GM21528 (cell line): ENCODE measurements around the gene SPESP1.
"Not testable (repeated sequence)": the region's sequence is repeated elsewhere in the genome, so short reads cannot be mapped to it uniquely, and the experiment has no call there.

Source experiments
- ATAC-seq: cut with Tn5 transposase; IDR thresholded peaks from one replicate; pipeline ENCODE4 v1.9.1; 2021; ENCODE audit warnings: mild to moderate bottlenecking, moderate library complexity; ENCODE audit not compliant: unreplicated experiment, low FRiP score

SPESP1 gene

GRCh38 chr15:68958597-68958996, 28.3 kb downstream of the SPESP1 start:
- ATAC-seq: no peak

GRCh38 chr15:68962465-68962864, 32.1 kb downstream of the SPESP1 start:
- ATAC-seq: no peak

GRCh38 chr15:68963719-68964118, 33.4 kb downstream of the SPESP1 start:
- not testable (repeated sequence) for ATAC-seq

DNA sequence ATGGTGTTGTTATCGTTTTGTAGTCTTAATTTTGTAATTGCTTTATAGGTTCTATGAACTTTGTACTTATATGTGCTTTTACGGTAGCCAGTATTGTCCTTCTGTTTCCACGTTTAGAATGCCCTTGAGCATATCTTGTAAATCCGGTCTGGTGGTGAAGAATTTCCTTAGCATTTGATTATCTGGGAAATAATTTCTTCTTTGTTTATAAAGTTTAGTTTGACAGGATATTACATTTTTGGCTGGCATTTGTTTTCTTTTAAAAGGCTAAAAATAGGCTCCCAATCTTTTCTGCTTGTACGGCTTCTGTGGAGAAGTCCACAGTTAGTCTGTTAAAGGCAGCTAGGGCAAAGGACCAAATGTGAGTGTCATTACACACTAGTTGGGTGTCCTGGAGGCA, 36.7 kb downstream of the SPESP1 start:
- no peak for ATAC-seq

- no peak for ATAC-seq
Observed at GRCh38 chr15:68967948-68968347, 37.6 kb downstream of the SPESP1 start.

DNA sequence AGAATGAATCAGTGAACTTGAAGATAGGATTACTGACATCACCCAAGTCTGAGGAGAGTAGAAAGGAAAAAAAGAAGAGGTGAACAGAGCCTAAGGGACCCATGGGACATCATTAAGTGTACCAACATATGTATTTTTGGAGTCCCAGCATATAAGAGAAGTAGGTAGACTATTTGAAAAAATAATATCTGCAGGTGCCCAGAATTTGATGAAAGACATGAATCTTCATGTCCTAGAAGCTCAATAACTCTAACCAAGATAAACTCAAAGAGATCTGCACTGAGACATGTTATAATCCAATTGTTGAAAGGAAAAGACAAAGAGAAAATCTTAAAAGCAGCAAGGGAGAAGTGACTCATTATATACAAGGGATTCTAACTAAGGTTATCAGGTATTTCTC, 39.0 kb downstream of the SPESP1 start:
- ATAC-seq: no peak

DNA sequence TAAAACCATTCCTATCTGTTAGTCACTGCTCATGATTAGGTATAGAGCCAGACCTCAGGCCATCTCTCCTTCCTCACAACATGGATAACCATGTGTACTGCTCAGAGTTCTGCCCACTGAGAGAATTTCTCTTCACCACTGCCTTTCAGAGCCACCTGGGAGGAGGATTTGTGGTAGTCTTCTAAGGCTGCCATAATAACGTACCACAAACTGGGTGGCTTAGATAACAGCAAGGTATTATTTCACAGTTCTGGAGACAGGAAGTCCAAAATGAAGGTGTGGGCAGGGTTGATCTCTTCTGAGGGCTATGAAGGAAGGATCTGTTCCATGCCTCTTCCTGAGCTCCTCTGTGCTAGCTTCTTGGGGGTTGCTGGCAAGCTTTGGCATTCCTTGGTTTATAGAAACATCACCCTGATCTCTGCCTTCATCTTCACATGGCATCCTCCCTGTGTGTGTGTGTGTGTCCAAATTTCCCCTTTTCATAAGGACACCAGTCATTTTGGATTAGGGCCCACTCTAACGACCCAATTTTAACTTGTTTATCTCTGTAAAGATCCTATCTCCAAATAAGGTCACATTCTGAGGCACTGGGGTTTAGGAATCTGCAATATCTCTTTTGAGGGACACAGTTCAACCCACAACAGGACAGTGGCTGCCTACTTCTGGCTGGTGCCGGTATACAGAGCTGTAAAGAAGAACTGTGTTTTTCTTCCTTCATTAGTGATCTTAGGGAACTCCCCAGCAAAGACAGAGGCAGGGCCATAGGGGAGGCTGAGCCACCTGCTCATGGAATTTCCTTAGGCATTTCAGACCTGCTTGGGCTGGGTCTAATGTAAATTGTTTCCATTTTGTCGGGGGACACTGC, 42.1 kb downstream of the SPESP1 start:
- ATAC-seq: no peak

GRCh38 chr15:68975651-68976160, 45.4 kb downstream of the SPESP1 start:
- not testable (repeated sequence) for ATAC-seq

GRCh38 chr15:68977426-68977825, 47.1 kb downstream of the SPESP1 start:
- ATAC-seq: not testable (repeated sequence)

DNA sequence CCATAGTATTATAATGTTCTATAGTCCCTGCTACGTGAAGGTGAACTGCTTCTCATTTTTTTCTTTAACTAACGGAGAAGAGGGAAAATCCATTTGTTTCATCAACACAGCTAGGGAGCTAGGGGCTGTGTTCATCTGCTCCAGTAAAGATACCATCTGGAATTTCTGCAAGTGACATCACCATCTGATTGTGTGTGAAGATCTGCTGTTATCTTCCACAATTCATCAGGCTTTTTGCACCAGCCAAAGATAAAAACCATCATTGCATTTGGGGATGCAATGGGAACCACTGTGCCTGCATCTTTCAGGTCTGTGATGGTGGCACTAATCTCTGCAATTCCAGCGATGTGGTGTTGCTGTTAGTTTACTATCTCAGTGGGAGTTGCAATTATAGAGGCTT, 48.7 kb downstream of the SPESP1 start:
- no peak for ATAC-seq

DNA sequence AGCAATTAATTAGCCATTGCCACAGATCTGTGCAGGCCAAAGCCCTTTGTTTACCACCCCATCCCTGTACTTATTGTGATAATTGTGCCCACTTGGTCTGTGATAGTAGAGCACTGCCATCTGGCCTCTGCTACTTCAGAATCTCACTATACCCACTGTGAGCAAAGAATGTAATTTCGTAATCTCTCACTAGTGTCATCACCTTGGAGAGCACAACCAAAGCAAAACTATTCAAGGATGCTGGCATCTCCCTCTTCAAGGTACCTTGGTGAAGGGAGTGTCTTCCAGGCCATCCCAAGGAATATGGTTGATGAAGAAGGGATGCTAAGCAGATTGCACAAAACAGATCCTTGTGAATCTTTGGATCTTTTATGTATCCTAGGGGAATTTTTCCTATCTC, 49.5 kb downstream of the SPESP1 start:
- no peak for ATAC-seq

- no peak for ATAC-seq
Observed at GRCh38 chr15:68980786-68981185, 50.5 kb downstream of the SPESP1 start.

GRCh38 chr15:68981941-68982340, 51.6 kb downstream of the SPESP1 start:
- ATAC-seq: no peak

DNA sequence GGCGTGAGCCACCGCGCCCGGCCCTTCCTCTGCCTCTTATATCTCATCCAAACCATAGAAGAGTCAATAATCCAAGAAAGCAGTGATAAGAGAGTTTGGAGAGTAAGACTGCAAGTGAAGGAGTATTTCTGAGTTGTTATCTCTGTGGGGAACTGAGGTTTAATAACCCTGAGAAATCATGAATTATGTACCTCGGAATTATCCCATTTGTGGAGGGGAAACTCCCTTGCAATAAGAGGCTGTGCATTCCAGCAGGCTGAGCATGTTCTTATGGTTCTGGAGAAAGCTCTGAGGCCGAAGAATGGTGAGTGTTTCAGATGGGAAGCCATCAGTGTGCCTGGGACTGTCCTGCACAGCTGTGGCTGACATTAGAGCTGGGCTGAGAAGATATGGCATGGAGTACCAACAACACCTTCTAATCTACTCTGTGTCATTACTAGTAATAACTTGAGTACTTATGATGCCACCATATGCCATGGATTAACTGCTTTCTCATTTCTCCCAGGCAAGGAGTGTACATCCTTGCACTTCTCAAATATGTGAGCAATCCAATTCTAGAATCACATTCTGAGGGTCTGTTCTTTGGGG, 52.7 kb downstream of the SPESP1 start:
- no peak for ATAC-seq

- no peak for ATAC-seq
Observed at GRCh38 chr15:68983961-68984481, 53.7 kb downstream of the SPESP1 start.

DNA sequence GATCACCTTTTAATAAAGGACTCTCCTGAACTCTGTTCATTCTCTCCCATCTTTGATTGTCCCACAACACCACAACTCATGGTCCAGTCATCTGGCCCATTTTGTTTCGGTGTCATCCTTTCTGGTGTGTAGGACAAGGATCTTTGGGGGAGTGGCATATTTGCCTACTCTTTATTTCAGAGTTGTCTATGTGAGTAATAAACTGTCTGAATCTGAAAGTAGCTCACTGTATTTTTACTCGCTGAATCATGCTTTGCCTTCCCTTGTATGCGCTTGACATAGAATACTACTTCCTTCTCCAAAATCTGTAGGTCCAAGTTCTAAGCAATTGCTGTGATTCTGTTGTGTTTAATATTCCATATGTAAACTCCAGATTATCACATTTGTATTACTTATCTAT, 54.3 kb downstream of the SPESP1 start:
- no peak for ATAC-seq

- ATAC-seq: no peak
Observed at GRCh38 chr15:68985361-68985891, 55.1 kb downstream of the SPESP1 start.

- ATAC-seq: no peak
Observed at GRCh38 chr15:68986322-68986721, 56.0 kb downstream of the SPESP1 start.

- ATAC-seq: no peak
Observed at GRCh38 chr15:68987120-68987519, 56.8 kb downstream of the SPESP1 start.

- ATAC-seq: no peak
Observed at GRCh38 chr15:68987676-68988075, 57.4 kb downstream of the SPESP1 start.

- ATAC-seq: no peak
Observed at GRCh38 chr15:68989541-68990230, 59.4 kb downstream of the SPESP1 start.
